Parietal lobe (tissue), 1 donor: ENCODE measurements around the gene UNC50. TPM values are rescaled to one million over a fixed set of nuclear protein-coding genes. Genes with fewer than 3 reads are reported as not detected.

Experiments
- total RNA-seq: library from RNA; depleted of rRNA; stranded (reverse); fragments of >200 nt; gene quantifications from one replicate; pipeline ENCODE4 v1.2.3, GENCODE V29; 2014

UNC50 gene, protein sequence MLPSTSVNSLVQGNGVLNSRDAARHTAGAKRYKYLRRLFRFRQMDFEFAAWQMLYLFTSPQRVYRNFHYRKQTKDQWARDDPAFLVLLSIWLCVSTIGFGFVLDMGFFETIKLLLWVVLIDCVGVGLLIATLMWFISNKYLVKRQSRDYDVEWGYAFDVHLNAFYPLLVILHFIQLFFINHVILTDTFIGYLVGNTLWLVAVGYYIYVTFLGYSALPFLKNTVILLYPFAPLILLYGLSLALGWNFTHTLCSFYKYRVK
- total RNA-seq: 33.2 TPM

DNA sequence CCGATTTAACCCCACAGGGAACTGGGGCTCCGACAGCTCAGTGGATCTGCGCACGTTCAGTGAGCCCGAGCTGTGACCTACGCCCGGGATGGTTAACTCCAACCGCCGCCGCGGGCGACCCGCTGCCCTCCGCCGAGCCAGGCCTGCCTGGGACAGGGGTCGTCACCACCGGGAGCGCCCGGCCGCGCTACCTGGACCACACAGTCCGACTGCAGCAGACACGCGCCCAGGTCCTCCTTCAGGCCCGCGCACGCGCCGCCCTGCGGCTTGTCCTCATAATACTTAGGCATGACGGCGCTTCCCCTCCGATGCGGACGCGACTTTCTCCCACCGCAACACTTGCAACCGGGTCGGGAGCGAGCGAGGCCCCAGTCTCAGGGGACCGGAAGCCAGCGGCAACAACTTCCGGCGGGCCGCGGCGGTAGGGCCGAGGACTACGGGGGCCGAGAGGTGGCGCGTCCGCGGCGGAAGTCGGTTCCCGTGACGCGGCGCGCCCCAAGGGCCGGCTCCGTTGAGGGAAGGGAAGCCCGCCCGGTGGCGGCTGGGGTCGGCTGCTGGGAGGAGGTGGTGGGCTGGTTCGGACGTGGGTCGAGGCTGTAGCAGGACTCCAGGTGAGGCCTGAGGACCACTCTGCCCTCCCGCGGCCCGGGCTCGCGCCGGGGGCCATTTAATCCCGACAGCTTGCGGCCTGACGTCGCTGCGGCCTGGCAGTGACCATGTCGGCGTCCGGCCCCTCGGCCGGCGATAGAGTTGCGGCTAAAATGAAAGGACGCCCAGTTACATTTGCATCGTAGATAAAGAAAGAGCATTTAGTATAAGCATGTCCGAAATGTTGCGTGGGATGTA is at the start of gene UNC50, which contains the start of gene COA5:
UNC50 (plus strand) TSS at position 474 of the 846 bp plus-strand sequence. CDS start 1,171 bp downstream, outside the sequence.
COA5 (minus strand) TSS at position 397 of the 846 bp plus-strand sequence; CDS start at position 290, 107 bp downstream.

Other genes with a start within 250 kb of the UNC50 start
- gene INPP4A, start 163.7 kb upstream of the UNC50 start, total RNA-seq: 146 TPM
- 72.0 TPM for gene COA5, start 77 bp upstream of the UNC50 start, total RNA-seq
- gene MGAT4A, start 122.5 kb downstream of the UNC50 start, total RNA-seq: 36.0 TPM